Right atrium auricular region (tissue), 2 donors: ENCODE measurements around the gene QRFPR. TPM values are rescaled to one million over a fixed set of nuclear protein-coding genes. Genes with fewer than 3 reads are reported as not detected.
A peak's percentile ranks its signal among the peaks of the same experiment; 100 is the strongest.

Experiments
- DNase-seq: peaks from one replicate; pipeline ENCODE4 v3.0.0-alpha.2; 2019; ENCODE audit warnings: low spot score
- H3K27ac ChIP-seq, 2 donors: fragments of 200-600 bp; sonication (generic); 1 replicate in 1 of 2; 2 replicates in 1 of 2; pipeline ENCODE4 v1.5.1; 2016 to 2019
- H3K27me3 ChIP-seq, 2 donors: fragments of 200-600 bp; sonication (generic); one replicate each; pipeline versions ENCODE4 v1.5.1 to v1.6.0; 2017 to 2019
- H3K36me3 ChIP-seq: fragments of 200-600 bp; sonication (generic); one replicate; pipeline ENCODE4 v1.5.1; 2016
- H3K4me1 ChIP-seq, 2 donors: fragments of 200-600 bp; sonication (generic); one replicate each; pipeline versions ENCODE4 v1.5.1 to v1.6.0; 2017 to 2019
- H3K4me3 ChIP-seq, 2 donors: fragments of 200-600 bp; sonication (generic); 1 replicate in 1 of 2; 2 replicates in 1 of 2; pipeline ENCODE4 v1.5.1; 2017 to 2019; ENCODE audit warnings: mild to moderate bottlenecking in 1 of 2, moderate library complexity in 1 of 2
- H3K9me3 ChIP-seq, 2 donors: fragments of 200-600 bp; sonication (generic); one replicate each; pipeline ENCODE4 v1.5.1; 2019
- CTCF ChIP-seq, 2 donors: fragments of 200-600 bp; sonication (generic); IDR thresholded peaks; one replicate each; pipeline ENCODE4 v1.5.1; 2019; ENCODE audit warnings: antibody characterized with exemption in 2 of 2
- total RNA-seq, 2 donors: library from RNA; depleted of rRNA; stranded (reverse); fragments of >200 nt; gene quantifications; one replicate each; pipeline ENCODE4 v1.1.0, GENCODE V29; 2016

The QRFPR gene
- total RNA-seq, 2 donors from 2014 or later = 1.6 to 1.8 TPM

GRCh38 chr4:121397941-121398601 is 17.3 kb upstream of the QRFPR start:
- DNase-seq = no peak
- H3K27ac ChIP-seq = peak overlapping the region in 1 of 2 donors; percentile 73
- H3K4me3 ChIP-seq = no peak overlapping the region
- no peaks in the 10 kb centered on the region for H3K9me3 ChIP-seq
- H3K27me3 ChIP-seq = no peaks in the 10 kb centered on the region
- H3K36me3 ChIP-seq = no peaks in the 10 kb centered on the region
- peaks cover 0 to 3% of the 10 kb centered on the region in 2 donors for H3K4me1 ChIP-seq
- TF ChIP-seq CTCF (IDR thresholded peaks at IDR 0.05) = no peak

GRCh38 chr4:121397434-121397833 is 16.6 kb upstream of the QRFPR start:
- DNase-seq = no peak
- Histone ChIP-seq H3K9me3 (no peaks in the 10 kb centered on the region), H3K27me3 (no peaks in the 10 kb centered on the region), H3K27ac (peak overlapping the region in 1 of 2 donors; percentile 73), H3K4me1 (peaks cover 0 to 7% of the 10 kb centered on the region in 2 donors), H3K36me3 (no peaks in the 10 kb centered on the region), H3K4me3 (no peak overlapping the region)
- TF ChIP-seq CTCF (IDR thresholded peaks at IDR 0.05) = no peak

GRCh38 chr4:121392426-121393086 is 11.7 kb upstream of the QRFPR start:
- H3K4me1 ChIP-seq = peaks cover 0 to 7% of the 10 kb centered on the region in 2 donors
- H3K36me3 ChIP-seq = no peaks in the 10 kb centered on the region
- H3K27me3 ChIP-seq = no peaks in the 10 kb centered on the region
- DNase-seq = no peak
- H3K4me3 ChIP-seq = no peak overlapping the region
- H3K9me3 ChIP-seq = no peaks in the 10 kb centered on the region
- H3K27ac ChIP-seq = peak overlapping the region; percentile 45 to 66
- TF ChIP-seq CTCF (IDR thresholded peaks at IDR 0.05) = no peak

GRCh38 chr4:121390335-121390734 is 9.5 kb upstream of the QRFPR start:
- peaks cover 0 to 7% of the 10 kb centered on the region in 2 donors for H3K4me1 ChIP-seq
- no peak overlapping the region for H3K27ac ChIP-seq
- no peaks in the 10 kb centered on the region for H3K9me3 ChIP-seq
- H3K4me3 ChIP-seq = no peak overlapping the region
- TF ChIP-seq CTCF (IDR thresholded peaks at IDR 0.05) = no peak
- no peaks in the 10 kb centered on the region for H3K27me3 ChIP-seq
- no peak for DNase-seq
- no peaks in the 10 kb centered on the region for H3K36me3 ChIP-seq

- peaks cover 0 to 12% of the 10 kb centered on the region in 2 donors for H3K4me1 ChIP-seq
- no peaks in the 10 kb centered on the region for H3K36me3 ChIP-seq
- no peak for TF ChIP-seq CTCF (IDR thresholded peaks at IDR 0.05)
- H3K9me3 ChIP-seq = no peaks in the 10 kb centered on the region
- H3K27me3 ChIP-seq = no peaks in the 10 kb centered on the region
- DNase-seq = no peak
- no peak overlapping the region for H3K4me3 ChIP-seq
- no peak overlapping the region for H3K27ac ChIP-seq
These were observed 1.5 kb downstream of the QRFPR start for GRCh38 chr4:121379276-121379675.
